Suprapubic skin (tissue), 3 donors: ENCODE data around the gene NMRAL1.

ENCODE experiments used
- EP300 ChIP-seq: sonication (generic); formaldehyde crosslinking; IDR thresholded peaks from one replicate; pipeline ENCODE4 v1.6.1; 2017; ENCODE audit warnings: antibody characterized with exemption
- TF ChIP-seq, protein P1 (sequence below), 2 donors: fragments of 200-600 bp in 1 of 2; fragments of 450-650 bp in 1 of 2; sonication (generic) in 1 of 2; IDR thresholded peaks; one replicate each; pipeline ENCODE4 v1.5.1; 2016 to 2019; ENCODE audit warnings: antibody characterized with exemption in 2 of 2, mild to moderate bottlenecking in 1 of 2, moderate library complexity in 1 of 2

DNA sequence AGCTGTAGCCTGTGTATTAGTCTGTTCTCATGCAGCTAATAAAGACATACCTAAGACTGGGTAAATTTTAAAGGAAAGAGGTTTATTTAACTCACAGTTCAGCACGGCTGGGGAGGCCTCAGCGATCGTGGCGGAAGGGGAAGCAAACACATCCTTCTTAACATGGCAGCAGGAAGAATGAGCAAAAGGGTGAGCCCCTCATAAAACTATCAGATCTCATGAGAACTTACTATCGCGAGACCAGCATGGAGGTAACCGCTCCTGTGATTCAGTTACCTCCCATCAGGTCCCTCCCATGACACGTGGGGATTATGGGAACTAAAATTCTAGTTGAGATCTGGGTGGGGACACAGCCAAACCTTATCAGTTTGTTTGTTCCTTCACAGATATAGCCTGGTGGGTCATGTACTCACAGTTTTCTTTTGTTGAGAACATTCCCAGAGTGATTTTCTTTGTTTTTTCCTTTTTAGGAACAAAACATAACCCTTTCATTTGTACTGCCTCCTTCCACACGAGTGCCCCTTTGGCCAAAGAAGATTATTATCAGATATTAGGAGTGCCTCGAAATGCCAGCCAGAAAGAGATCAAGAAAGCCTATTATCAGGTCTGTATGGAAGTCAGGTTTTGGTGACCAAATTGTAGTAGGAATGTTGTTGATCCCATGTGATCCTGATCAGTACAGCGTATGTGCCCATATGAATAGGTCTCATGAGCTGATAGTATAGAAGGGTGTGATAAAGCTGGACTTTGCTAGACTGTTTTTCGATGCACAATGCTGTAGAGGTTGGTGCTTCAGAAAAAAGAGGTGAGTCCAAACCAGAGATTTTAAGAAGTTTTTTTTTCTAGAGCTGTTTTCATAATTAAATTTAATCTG is 40.3 kb downstream of the NMRAL1 start:
- TF ChIP-seq, protein P1, sequence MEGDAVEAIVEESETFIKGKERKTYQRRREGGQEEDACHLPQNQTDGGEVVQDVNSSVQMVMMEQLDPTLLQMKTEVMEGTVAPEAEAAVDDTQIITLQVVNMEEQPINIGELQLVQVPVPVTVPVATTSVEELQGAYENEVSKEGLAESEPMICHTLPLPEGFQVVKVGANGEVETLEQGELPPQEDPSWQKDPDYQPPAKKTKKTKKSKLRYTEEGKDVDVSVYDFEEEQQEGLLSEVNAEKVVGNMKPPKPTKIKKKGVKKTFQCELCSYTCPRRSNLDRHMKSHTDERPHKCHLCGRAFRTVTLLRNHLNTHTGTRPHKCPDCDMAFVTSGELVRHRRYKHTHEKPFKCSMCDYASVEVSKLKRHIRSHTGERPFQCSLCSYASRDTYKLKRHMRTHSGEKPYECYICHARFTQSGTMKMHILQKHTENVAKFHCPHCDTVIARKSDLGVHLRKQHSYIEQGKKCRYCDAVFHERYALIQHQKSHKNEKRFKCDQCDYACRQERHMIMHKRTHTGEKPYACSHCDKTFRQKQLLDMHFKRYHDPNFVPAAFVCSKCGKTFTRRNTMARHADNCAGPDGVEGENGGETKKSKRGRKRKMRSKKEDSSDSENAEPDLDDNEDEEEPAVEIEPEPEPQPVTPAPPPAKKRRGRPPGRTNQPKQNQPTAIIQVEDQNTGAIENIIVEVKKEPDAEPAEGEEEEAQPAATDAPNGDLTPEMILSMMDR (IDR thresholded peaks at IDR 0.05) = no peak
- no peak for TF ChIP-seq EP300
